Measurements from ENCODE around the gene MB. TPM values are rescaled to one million over a fixed set of nuclear protein-coding genes. Genes with fewer than 3 reads are reported as not detected.

The MB gene
- total and polyA plus RNA-seq, 2 experiments from 2014 or later = not detected

DNA sequence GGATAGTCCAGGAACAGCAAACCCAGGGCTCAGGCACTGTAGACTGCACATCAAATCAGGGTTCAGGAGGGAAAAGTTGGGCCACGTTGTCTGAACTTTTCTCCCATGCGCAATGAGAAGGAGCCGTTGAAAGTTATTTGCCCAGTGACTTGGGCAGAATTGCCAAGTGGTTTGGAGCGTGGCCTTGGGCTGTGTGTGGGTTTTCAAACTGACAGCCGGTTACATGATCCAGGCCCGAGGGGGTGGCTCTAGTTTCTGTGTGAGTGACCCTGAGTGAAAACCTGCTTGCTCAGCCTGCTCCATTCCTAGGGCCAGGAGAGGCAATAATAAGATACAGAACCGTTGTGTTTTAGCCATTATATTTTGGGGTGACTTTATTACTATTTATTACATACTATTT lies 20.3 kb downstream of the MB start:
- Mint-ChIP-seq H3K9me3 (no peaks in the 10 kb centered on the region; the same call in 2 of the 3 replicates), H3K27me3 (ENCODE audit: insufficient read depth, low read depth, poor library complexity) (peaks cover 15% of the 10 kb centered on the region), H3K36me3 (ENCODE audit: low read depth) (no peaks in the 10 kb centered on the region), H3K27ac (no peak overlapping the region), H3K4me3 (no peak overlapping the region), H3K4me1 (peaks cover 5% of the 10 kb centered on the region; the same call in 2 of the 3 replicates)
- no peaks in the 10 kb centered on the region for H3K36me3 ChIP-seq (ENCODE audit: insufficient read depth)
- peaks cover 4% of the 10 kb centered on the region for H3K4me1 ChIP-seq (ENCODE audit: insufficient read depth)
- H3K27ac ChIP-seq (ENCODE audit: low read depth) = no peak overlapping the region
- H3K9me2 ChIP-seq (ENCODE audit: insufficient read depth) = no peaks in the 10 kb centered on the region
- TF ChIP-seq POLR2AphosphoS5 (IDR thresholded peaks at IDR 0.05; ENCODE audit: low read depth) (no peak), EZH2 (IDR thresholded peaks at IDR 0.05; ENCODE audit: low read depth, unreplicated experiment) (no peak), EZH2phosphoT487 (IDR thresholded peaks at IDR 0.05; ENCODE audit: unreplicated experiment) (no peak), JUNB (IDR thresholded peaks at IDR 0.05; ENCODE audit: unreplicated experiment) (no peak), NANOG (IDR thresholded peaks at IDR 0.05; ENCODE audit: borderline replicate concordance) (no peak), CREB1 (CRISPR knock-in tag; IDR thresholded peaks at IDR 0.05; ENCODE audit: low read depth) (no peak), ZNF114 (CRISPR knock-in tag; IDR thresholded peaks at IDR 0.05) (no peak), STAT1 (IDR thresholded peaks at IDR 0.05; ENCODE audit: unreplicated experiment) (no peak), ZNF331 (CRISPR knock-in tag; IDR thresholded peaks at IDR 0.05; ENCODE audit: low read depth) (no peak)
- TF ChIP-seq, protein P1, sequence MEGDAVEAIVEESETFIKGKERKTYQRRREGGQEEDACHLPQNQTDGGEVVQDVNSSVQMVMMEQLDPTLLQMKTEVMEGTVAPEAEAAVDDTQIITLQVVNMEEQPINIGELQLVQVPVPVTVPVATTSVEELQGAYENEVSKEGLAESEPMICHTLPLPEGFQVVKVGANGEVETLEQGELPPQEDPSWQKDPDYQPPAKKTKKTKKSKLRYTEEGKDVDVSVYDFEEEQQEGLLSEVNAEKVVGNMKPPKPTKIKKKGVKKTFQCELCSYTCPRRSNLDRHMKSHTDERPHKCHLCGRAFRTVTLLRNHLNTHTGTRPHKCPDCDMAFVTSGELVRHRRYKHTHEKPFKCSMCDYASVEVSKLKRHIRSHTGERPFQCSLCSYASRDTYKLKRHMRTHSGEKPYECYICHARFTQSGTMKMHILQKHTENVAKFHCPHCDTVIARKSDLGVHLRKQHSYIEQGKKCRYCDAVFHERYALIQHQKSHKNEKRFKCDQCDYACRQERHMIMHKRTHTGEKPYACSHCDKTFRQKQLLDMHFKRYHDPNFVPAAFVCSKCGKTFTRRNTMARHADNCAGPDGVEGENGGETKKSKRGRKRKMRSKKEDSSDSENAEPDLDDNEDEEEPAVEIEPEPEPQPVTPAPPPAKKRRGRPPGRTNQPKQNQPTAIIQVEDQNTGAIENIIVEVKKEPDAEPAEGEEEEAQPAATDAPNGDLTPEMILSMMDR (conservative IDR thresholded peaks at IDR 0.05; ENCODE audit: low read depth in 2 of 2) = no peak
- TF ChIP-seq, protein P2, sequence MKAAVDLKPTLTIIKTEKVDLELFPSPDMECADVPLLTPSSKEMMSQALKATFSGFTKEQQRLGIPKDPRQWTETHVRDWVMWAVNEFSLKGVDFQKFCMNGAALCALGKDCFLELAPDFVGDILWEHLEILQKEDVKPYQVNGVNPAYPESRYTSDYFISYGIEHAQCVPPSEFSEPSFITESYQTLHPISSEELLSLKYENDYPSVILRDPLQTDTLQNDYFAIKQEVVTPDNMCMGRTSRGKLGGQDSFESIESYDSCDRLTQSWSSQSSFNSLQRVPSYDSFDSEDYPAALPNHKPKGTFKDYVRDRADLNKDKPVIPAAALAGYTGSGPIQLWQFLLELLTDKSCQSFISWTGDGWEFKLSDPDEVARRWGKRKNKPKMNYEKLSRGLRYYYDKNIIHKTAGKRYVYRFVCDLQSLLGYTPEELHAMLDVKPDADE (IDR thresholded peaks at IDR 0.05) = no peak
- TF ChIP-seq, protein P3, sequence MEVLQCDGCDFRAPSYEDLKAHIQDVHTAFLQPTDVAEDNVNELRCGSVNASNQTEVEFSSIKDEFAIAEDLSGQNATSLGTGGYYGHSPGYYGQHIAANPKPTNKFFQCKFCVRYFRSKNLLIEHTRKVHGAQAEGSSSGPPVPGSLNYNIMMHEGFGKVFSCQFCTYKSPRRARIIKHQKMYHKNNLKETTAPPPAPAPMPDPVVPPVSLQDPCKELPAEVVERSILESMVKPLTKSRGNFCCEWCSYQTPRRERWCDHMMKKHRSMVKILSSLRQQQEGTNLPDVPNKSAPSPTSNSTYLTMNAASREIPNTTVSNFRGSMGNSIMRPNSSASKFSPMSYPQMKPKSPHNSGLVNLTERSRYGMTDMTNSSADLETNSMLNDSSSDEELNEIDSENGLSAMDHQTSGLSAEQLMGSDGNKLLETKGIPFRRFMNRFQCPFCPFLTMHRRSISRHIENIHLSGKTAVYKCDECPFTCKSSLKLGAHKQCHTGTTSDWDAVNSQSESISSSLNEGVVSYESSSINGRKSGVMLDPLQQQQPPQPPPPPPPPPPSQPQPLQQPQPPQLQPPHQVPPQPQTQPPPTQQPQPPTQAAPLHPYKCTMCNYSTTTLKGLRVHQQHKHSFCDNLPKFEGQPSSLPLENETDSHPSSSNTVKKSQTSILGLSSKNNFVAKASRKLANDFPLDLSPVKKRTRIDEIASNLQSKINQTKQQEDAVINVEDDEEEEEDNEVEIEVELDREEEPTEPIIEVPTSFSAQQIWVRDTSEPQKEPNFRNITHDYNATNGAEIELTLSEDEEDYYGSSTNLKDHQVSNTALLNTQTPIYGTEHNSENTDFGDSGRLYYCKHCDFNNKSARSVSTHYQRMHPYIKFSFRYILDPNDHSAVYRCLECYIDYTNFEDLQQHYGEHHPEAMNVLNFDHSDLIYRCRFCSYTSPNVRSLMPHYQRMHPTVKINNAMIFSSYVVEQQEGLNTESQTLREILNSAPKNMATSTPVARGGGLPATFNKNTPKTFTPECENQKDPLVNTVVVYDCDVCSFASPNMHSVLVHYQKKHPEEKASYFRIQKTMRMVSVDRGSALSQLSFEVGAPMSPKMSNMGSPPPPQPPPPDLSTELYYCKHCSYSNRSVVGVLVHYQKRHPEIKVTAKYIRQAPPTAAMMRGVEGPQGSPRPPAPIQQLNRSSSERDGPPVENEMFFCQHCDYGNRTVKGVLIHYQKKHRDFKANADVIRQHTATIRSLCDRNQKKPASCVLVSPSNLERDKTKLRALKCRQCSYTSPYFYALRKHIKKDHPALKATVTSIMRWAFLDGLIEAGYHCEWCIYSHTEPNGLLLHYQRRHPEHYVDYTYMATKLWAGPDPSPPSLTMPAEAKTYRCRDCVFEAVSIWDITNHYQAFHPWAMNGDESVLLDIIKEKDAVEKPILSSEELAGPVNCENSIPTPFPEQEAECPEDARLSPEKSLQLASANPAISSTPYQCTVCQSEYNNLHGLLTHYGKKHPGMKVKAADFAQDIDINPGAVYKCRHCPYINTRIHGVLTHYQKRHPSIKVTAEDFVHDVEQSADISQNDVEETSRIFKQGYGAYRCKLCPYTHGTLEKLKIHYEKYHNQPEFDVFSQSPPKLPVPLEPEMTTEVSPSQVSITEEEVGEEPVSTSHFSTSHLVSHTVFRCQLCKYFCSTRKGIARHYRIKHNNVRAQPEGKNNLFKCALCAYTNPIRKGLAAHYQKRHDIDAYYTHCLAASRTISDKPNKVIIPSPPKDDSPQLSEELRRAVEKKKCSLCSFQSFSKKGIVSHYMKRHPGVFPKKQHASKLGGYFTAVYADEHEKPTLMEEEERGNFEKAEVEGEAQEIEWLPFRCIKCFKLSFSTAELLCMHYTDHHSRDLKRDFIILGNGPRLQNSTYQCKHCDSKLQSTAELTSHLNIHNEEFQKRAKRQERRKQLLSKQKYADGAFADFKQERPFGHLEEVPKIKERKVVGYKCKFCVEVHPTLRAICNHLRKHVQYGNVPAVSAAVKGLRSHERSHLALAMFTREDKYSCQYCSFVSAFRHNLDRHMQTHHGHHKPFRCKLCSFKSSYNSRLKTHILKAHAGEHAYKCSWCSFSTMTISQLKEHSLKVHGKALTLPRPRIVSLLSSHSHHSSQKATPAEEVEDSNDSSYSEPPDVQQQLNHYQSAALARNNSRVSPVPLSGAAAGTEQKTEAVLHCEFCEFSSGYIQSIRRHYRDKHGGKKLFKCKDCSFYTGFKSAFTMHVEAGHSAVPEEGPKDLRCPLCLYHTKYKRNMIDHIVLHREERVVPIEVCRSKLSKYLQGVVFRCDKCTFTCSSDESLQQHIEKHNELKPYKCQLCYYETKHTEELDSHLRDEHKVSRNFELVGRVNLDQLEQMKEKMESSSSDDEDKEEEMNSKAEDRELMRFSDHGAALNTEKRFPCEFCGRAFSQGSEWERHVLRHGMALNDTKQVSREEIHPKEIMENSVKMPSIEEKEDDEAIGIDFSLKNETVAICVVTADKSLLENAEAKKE (CRISPR knock-in tag; IDR thresholded peaks at IDR 0.05) = no peak
- TF ChIP-seq, protein P4, sequence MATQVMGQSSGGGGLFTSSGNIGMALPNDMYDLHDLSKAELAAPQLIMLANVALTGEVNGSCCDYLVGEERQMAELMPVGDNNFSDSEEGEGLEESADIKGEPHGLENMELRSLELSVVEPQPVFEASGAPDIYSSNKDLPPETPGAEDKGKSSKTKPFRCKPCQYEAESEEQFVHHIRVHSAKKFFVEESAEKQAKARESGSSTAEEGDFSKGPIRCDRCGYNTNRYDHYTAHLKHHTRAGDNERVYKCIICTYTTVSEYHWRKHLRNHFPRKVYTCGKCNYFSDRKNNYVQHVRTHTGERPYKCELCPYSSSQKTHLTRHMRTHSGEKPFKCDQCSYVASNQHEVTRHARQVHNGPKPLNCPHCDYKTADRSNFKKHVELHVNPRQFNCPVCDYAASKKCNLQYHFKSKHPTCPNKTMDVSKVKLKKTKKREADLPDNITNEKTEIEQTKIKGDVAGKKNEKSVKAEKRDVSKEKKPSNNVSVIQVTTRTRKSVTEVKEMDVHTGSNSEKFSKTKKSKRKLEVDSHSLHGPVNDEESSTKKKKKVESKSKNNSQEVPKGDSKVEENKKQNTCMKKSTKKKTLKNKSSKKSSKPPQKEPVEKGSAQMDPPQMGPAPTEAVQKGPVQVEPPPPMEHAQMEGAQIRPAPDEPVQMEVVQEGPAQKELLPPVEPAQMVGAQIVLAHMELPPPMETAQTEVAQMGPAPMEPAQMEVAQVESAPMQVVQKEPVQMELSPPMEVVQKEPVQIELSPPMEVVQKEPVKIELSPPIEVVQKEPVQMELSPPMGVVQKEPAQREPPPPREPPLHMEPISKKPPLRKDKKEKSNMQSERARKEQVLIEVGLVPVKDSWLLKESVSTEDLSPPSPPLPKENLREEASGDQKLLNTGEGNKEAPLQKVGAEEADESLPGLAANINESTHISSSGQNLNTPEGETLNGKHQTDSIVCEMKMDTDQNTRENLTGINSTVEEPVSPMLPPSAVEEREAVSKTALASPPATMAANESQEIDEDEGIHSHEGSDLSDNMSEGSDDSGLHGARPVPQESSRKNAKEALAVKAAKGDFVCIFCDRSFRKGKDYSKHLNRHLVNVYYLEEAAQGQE (IDR thresholded peaks at IDR 0.05; ENCODE audit: unreplicated experiment) = no peak
- DNase-seq (ENCODE audit: low spot score) (no peak), ATAC-seq (no peak)
- no peaks in the 10 kb centered on the region for H4K20me1 ChIP-seq (replicated peaks; ENCODE audit: insufficient read depth)
- no peaks in the 10 kb centered on the region for H3K27me3 ChIP-seq (ENCODE audit: insufficient read depth)
- no peak overlapping the region for H3K4me2 ChIP-seq
- no peak overlapping the region for H3K4me3 ChIP-seq
- no peak overlapping the region for H2AFZ ChIP-seq
- H3F3A ChIP-seq (replicated peaks; ENCODE audit: low read depth) = peaks cover 9% of the 10 kb centered on the region; the same call in 1 of the 2 replicates
- H3K79me2 ChIP-seq (replicated peaks; ENCODE audit: insufficient read depth) = no peaks in the 10 kb centered on the region
